ENCODE data around the gene TRAF1. TPM values are rescaled to one million over a fixed set of nuclear protein-coding genes. Genes with fewer than 3 reads are reported as not detected.

Gene TRAF1
- total RNA-seq, 1 experiment from 2014 or later, result 0.95 TPM

Other genes starting within 250 kb of the TRAF1 start
- 17.3 and 17.4 TPM in 2 replicates for gene MEGF9, start 212.3 kb downstream of the TRAF1 start, total RNA-seq (2014; rRNA removed; shearing (Covaris generic))
- 28.7 and 36.1 TPM in 2 replicates for gene FBXW2, start 133.4 kb downstream of the TRAF1 start, total RNA-seq (2014; rRNA removed; shearing (Covaris generic))
- gene PSMD5, start 83.9 kb downstream of the TRAF1 start, total RNA-seq (2014; rRNA removed; shearing (Covaris generic)), result 56.1 and 65.9 TPM in 2 replicates
- gene PHF19, start 49.6 kb downstream of the TRAF1 start, total RNA-seq (2014; rRNA removed; shearing (Covaris generic)), result 47.0 and 47.8 TPM in 2 replicates
- gene C5, start 123.5 kb upstream of the TRAF1 start, total RNA-seq (2014; rRNA removed; shearing (Covaris generic)), result 6.3 and 11.5 TPM in 2 replicates
- 31.3 and 31.7 TPM in 2 replicates for gene CNTRL, start 148.2 kb upstream of the TRAF1 start, total RNA-seq (2014; rRNA removed; shearing (Covaris generic))

All from A172 (cell line).